ENCODE data around the gene CLUH.

Gene CLUH

DNA sequence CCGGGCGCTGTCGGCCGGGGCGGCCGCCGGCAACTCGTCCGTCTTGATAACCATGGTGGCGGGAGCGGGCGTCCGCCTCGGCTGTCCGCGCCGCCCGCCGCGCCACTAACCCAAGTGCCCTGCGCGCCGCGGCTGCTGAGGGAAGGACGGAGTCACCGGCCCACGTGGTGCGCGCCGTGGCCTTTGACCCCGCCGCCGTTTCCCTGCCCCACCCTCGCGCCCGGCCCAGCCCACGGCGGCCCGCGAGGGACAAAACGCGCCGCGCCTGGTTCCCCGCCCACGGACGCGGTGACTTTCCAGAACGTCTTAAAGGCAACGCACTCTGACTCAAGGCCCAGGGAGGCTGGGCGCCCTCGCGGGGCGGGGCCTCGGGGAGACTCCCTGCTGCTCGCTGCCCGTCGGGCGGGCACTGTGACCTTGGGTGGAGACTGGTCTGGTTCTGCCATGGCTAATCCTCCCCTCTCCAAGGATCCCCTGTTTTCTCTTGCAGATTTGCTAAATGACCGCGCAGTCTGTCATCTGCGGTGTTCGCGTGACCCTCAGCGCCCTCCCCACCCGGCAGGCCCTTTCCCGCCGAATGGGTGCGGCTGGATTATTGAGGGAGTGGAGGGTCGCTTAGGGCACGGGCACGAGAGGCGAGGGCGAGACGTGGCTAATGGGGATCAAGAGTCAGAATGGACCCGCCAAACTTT is at the start of gene CLUH:
Gene CLUH, minus strand, starts transcription at position 157 of the 692 bp plus-strand sequence. Its CDS starts 103 bp downstream, at position 54.
- FAIRE-seq = no peak

DNA sequence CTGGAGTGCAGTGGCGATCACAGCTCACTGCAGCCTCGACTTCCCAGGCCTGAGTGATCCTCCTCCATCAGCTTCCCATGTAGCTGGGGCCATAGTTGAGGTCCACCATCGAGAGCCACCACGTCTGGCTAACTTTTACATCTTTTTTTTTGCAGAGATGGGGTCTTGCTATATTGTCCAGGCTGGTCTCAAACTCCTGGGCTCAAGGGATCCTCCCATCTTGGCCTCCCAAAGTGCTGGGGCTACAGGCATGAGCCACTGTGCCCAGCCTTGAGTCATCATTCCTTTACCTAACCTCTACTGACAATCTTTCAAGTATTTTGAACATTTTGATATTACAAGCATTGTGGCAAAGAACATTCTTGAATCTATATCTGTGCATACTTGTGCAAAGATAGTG is 47.3 kb upstream of the CLUH start:
- FAIRE-seq = no peak

- FAIRE-seq = no peak
These were observed 44.5 kb upstream of the CLUH start for GRCh38 chr17:2755891-2756724.

DNA sequence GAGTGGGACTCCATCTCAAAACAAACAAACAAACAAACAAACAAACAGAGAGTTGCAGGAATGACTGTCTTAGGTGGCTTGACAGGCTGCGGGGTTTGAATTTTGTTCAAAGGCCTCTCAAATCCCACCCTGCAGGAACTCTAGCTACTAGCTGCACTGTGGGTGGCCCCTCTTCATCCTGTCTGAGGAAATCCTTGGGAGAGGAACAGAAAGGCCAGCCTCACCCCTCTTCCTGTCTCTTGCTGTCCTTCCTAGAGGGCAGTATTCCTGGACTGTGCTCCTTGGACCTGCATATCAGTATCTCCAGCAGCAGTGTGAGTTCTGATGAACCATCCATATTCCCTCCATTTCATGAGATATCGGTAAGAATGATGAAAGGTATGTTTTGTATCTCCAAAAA is 39.9 kb upstream of the CLUH start:
- no peak for FAIRE-seq

DNA sequence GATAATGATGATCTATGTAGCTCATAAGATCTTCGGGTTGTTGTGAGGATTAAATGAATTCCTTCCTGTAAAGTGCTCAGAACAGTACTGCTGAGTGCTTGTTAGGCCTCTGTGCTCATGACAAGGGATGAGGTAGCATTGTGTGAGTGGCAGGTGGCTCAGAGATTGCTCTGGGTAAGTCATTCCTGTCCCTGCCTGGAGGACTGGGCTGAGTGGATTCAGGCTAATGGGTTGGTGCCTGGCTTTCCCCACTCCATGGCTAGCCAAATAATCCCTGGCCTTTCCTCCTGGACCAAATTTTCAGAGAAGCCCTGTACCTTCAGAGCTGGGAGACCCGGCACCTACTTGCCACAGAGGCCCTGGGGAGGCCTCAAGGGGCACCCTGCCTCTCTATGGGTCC is 39.2 kb upstream of the CLUH start:
- no peak for FAIRE-seq

DNA sequence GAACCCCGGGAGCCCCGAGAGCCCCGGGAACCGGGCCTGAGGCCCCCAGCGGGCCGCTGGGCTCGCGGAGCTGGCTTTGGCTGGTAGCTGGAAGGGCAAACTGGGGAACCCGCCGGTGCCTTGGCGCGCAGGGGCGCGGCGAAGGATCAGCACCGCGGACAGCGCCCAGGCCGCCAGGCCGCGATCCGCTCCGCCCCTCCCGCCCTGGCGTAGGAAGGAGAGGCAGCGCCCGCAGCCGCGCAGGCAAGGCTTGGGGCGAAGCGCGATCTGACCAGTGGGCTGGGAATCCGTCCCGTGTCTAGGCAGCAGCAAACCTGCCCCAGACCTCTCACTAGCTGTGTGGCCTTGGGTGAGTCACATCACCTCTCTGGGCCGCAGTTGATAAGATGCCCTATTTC is 38.2 kb upstream of the CLUH start:
- FAIRE-seq = no peak

DNA sequence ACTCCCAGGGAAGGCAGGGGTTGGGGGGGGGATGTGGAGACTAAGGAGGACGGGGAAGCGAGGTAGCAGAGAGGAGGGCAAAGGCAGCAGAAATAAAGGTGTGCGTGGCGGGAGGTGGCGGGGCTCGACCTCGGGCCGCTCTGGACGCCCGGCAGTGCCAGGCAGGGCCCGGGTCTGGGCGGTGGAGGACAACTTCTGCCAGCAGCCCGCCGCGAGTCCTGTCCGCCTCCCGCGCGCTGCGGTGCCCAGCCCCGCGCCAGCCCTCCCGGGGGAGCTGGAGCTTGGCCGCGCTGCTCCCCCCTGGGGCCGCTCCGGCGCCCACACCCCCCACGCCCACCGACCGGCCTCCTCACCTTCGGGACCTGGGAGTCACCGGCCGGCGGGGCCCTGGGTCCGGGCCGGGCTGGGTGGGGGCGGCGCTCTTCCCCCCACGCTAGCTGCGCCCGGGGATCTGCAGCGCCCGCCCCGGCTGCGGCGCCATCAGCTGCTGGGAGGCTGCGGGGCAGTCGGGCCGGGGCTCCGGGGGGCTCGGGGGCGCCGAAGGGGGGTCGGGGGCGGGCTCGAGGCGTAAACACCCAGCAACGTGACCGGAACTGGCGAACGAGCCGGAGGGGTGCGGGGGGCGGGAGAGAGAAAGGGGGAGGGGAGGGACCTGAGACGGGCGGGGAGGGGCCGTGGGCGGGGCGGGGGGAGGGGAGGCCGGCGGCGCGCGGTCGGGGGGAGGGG is 37.7 kb upstream of the CLUH start, which contains the start of gene CCDC92B:
Gene CCDC92B, minus strand, starts transcription at position 595 of the 726 bp plus-strand sequence. CDS start 14,507 bp downstream, outside the sequence.
- FAIRE-seq = no peak

- FAIRE-seq = no peak
These were observed 33.9 kb upstream of the CLUH start for GRCh38 chr17:2745317-2746037.

GRCh38 chr17:2737693-2738092 is 26.1 kb upstream of the CLUH start:
- FAIRE-seq = no peak

DNA sequence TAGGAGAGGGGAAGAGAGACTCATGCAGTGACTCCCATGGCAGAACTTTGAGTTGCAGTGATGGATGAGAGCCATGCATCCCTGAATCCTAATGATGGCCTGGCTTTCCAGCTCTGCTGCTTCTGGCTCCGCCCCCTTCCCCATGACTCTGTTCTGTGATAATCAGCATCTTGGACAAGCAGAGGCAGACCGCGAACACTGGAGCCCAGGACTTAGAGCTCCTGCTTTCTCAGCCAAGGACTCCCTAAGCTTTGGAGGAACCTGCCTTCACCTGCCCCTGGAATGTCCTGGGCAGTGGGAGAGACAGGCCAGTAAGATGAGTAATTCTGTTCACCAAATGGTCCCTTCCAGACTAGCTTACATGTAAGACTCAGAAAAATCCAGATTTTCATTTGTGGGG is 25.4 kb upstream of the CLUH start:
- FAIRE-seq = no peak

GRCh38 chr17:2735896-2736295 is 24.3 kb upstream of the CLUH start:
- FAIRE-seq = no peak

DNA sequence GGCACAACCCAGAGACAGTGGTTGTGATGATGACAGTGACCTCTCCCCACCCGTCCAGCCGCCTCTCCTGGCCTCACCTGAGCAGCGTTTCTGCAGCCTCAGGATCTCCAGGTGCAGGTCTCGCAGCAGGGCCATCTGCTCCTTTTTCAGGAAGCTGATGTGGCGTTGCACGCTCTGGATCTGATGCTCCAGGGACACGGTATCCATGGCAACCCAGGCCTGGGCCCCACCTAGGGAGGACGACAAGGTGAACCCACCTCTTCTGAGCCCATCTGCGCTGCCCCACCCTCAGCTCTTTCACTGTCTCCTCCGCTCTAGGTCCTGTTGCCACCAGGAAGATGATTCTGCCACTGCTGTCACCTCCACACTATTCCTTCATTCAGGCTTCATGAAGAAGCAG is 23.4 kb upstream of the CLUH start:
- FAIRE-seq = no peak

DNA sequence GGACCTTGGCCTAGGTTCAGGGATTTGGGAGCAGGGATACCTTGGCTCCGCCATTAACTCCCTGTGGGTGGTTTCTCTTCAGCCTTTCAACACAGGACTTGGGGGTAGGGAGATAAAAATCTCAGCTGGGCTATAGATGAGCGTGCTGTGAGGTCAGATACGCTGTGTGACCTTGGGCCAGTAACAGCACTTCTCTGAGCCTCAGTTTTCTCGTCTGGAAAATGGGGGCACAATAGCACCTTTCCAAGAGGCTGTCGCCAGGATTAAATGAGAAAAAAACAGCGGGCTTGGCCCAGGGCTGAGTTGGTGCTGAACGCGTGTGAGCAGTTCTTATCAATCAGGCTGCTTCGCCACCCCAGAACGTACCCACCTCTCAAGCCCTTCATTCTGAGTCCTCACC is 20.2 kb upstream of the CLUH start:
- FAIRE-seq = no peak

DNA sequence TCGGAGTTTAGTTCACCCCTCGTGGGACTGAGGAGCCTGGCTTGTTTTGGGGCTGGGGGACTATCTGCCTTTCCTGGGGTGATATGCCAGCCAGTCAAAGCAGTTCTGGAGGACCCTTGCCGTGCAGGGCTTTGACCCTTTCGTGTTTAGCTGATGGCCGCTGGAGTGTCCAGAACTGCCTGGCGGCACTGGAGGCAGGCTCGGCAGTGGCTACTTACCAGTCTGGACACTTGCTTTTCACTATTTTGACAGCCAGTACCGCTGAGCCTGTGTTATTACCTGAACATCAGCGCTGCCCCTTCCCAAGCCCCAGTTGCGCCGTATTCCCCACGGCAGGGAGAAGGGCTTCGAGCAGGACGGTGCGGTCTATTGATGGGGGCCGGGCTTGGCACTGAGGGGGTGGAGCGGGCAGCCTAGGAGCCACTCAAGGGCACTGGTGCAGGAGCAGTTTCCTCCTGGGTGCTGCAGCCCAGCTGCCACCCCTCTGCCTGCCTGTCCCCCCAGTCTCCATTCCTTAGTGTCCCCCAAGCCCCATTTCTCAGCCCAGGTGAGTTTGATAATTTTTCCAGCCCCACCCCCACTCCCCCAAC is 19.3 kb upstream of the CLUH start:
- FAIRE-seq = no peak

- FAIRE-seq = no peak
These were observed 13.2 kb upstream of the CLUH start for GRCh38 chr17:2724784-2725164.

DNA sequence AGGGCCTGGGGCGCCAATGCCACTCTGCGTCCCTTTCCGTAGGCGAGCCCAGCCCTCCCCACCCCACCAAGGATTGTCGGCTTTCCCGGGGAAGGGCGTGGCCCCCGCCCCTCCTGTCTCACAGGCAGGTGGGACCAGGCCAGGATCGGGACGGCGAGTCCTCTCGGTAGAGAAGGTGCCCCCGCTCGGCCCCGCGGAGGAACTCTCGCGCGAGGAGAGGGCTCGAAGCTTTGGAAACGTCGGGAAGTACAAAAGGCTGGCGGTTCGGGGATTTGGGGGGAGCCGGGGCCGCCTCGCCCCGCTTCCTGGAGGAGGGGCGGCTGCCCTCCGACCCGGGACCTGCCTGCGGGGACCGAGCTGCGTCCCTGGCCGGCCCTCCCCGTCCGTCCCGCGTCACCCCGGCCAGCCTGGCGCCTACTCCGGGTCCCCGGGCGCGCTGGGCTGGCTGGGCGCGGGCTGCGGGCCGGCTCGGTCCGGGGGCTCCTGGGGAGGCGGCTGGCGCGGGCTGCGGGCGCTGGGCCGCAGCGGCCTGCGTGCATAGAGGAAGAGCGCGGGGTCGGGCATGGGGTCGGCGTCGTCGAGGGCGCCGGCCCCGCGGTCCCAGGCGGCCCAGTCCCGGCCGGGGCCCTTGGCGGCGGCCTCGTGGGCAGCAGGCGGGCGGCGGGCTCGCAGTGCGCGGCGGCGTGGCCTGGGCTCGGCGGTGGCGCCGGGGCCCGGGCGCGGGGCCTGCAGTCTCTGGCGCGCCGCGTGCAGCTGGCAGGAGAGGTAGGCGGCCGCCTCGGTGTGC is 12.6 kb upstream of the CLUH start:
- FAIRE-seq = no peak

DNA sequence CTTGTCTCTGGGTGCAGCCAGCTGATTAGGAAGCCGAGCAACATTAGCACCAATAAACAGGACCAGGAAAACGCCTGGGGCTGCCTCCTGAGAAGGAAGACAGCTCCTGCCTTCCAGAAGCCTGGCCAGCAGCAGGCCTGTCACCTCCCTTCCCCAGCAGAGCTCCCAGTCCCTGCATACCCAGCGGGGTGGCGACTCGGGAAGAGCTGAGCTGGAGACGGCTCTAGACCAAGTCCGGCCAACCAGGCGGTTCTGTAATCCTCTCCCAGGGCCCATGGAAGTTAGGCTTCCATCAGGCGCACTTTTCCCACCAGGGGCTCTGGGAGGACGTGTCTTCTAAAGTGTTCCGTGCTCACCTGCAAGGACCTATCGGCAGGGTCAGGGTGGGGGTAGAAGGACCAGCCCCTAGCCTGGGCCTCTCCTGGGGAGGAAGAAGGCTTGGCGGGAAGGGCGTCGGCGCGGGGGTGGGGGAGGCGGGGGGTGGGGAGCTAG is 12.0 kb upstream of the CLUH start:
- FAIRE-seq = no peak

DNA sequence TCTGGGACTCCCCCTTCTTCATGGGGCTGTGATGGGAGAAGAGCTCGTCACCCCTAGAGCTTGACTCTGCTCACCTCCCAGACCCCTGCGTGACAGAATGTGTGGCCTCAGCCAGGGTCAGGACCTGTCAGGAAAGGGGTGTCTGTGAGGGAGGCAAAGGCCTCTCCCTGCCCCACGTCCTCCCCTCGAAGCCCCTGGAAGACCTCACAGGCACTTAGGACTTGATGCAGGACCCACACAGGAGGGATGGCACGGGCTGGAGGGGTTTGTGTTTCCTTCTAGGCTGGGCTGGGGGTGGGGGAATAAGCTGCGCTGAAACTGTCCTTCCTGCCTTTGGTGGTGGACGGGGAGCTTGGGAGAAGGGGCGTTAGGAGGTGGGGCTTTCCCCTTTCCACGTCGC is 11.0 kb upstream of the CLUH start:
- no peak for FAIRE-seq

DNA sequence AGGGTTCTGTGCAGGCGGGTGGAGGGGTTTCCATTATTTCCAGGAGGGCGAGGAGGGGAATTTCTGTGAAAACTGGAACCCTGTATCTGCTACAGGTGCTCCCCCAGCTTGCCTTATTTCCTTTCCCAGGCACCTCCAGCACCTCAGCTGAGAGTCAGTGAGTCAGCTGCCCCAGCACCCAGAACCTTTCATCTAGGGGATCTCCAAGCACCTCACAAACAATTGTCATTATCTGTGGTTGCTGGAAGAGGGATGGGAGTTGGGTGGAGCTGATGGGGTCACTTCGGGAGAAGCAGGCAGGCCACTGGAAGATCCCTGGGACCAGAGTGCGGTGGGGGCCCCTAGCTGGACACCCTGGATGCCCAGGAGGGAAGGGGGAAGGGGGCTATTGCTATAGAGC is 10.0 kb upstream of the CLUH start:
- FAIRE-seq = no peak

GRCh38 chr17:2719861-2720260 is 8.3 kb upstream of the CLUH start:
- no peak for FAIRE-seq

DNA sequence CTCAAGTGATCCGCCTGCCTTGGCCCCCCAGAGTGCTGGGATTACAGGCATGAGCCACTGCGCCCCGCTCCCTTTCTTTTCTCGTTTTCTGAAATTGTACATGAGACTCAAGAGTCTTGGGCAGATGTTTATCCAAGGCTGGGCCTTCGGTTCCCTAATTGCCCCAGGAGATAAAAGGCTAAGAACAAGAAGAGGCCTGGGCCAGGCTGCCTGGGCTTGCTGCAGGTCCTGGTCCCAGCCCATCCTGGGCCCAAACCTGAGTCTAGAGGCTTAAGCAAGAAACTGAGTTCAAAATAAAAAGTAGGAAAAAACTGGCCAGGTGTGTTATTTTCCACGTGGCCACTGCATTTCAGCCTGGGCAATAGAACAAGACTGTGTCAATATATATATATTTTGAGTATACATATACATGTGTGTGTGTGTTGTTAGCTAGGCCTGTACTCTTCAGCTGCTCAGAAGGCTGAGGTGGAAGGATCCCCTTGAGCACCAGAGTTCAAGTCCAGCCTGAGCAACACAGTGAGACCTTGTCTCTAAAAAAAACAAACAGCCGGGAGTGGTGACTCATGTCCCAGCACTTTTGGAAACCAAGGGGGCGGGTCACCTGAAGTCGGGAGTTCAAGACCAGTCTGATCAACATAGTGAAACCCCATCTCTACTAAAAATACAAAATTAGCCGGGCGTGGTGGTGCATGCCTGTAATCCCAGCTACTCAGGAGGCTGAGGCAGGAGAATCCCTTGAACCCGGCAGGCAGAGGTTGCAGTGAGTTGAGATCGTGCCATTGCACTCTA is 6.8 kb upstream of the CLUH start:
- FAIRE-seq = no peak

Data from endometrium (tissue), 2 donors.